ENCODE measurements around the gene VASN. TPM values are rescaled to one million over a fixed set of nuclear protein-coding genes. Genes with fewer than 3 reads are reported as not detected.

Gene VASN
- total RNA-seq, 2 donors from 2014 or later = 2.2 to 4.8 TPM

- ATAC-seq (no peak), DNase-seq (no peak)
- intact Hi-C loops (cut with DNase I, micrococcal nuclease) = loop anchor here in 1 of 2 donors (10.0 kb wide), 1 partner anchor 124 kb away; no protein-coding TSS in a partner anchor
Observed at GRCh38 chr16:4408323-4408690, 36.7 kb downstream of the VASN start.

GRCh38 chr16:4409081-4409932, 37.7 kb downstream of the VASN start:
- no peak for ATAC-seq
- intact Hi-C loops (cut with DNase I, micrococcal nuclease) = loop anchor here in 1 of 2 donors (10.0 kb wide), 1 partner anchor 125 kb away; no protein-coding TSS in a partner anchor
- DNase-seq = no peak

GRCh38 chr16:4410335-4411075, 38.9 kb downstream of the VASN start:
- ATAC-seq (peak; percentile 52), DNase-seq (peak; percentile 52 to 60)
- intact Hi-C loops (cut with DNase I, micrococcal nuclease) = no loop called here

GRCh38 chr16:4411684-4412083, 40.0 kb downstream of the VASN start:
- ATAC-seq (no peak), DNase-seq (no peak)
- intact Hi-C loops (cut with DNase I, micrococcal nuclease) = no loop called here

- intact Hi-C loops (cut with DNase I, micrococcal nuclease) = no loop called here
- no peak for DNase-seq
- ATAC-seq = no peak
Observed at GRCh38 chr16:4412159-4412558, 40.5 kb downstream of the VASN start.

GRCh38 chr16:4412854-4413253, 41.2 kb downstream of the VASN start:
- DNase-seq (no peak), ATAC-seq (no peak)
- intact Hi-C loops (cut with DNase I, micrococcal nuclease) = no loop called here

- intact Hi-C loops (cut with DNase I, micrococcal nuclease) = no loop called here
- DNase-seq (no peak), ATAC-seq (no peak)
Observed at GRCh38 chr16:4414187-4414917, 42.7 kb downstream of the VASN start.

- DNase-seq = peak; percentile 73 to 75
- peak; percentile 39 for ATAC-seq
- intact Hi-C loops (cut with DNase I, micrococcal nuclease) = no loop called here
Observed at GRCh38 chr16:4415538-4416199, 44.0 kb downstream of the VASN start.

GRCh38 chr16:4416200-4417032, 44.8 kb downstream of the VASN start, which contains the start of gene CORO7:
Gene CORO7, minus strand, starts transcription at chr16:4416596. Its CDS starts 78 bp downstream, at chr16:4416518.
- peak; percentile 90 for ATAC-seq
- peak; percentile 97 to 99 for DNase-seq
- intact Hi-C loops (cut with DNase I, micrococcal nuclease) = no loop called here

- intact Hi-C loops (cut with DNase I, micrococcal nuclease) = no loop called here
- ATAC-seq (no peak), DNase-seq (no peak)
Observed at GRCh38 chr16:4419402-4419959, 47.8 kb downstream of the VASN start.

GRCh38 chr16:4420505-4421105, 49.0 kb downstream of the VASN start:
- ATAC-seq = no peak
- intact Hi-C loops (cut with DNase I, micrococcal nuclease) = no loop called here
- no peak for DNase-seq

- peak; percentile 93 for ATAC-seq
- intact Hi-C loops (cut with DNase I, micrococcal nuclease) = no loop called here
- peak; percentile 90 to 96 for DNase-seq
Observed at GRCh38 chr16:4425378-4426020, 53.9 kb downstream of the VASN start, which contains the start of gene DNAJA3. Gene DNAJA3, plus strand, starts transcription at chr16:4425868. Its CDS starts 14 bp downstream, at chr16:4425882.

- intact Hi-C loops (cut with DNase I, micrococcal nuclease) = no loop called here
- ATAC-seq = peak; percentile 48
- DNase-seq = no peak
Observed at GRCh38 chr16:4426021-4426684, 54.5 kb downstream of the VASN start.

- intact Hi-C loops (cut with DNase I, micrococcal nuclease) = no loop called here
- no peak for DNase-seq
Observed at GRCh38 chr16:4426722-4427372, 55.2 kb downstream of the VASN start.

GRCh38 chr16:4428500-4428899, 56.9 kb downstream of the VASN start:
- intact Hi-C loops (cut with DNase I, micrococcal nuclease) = no loop called here
- DNase-seq (no peak), ATAC-seq (peak; percentile 7)

More at GRCh38 chr16:4426722-4427372, 55.2 kb downstream of the VASN start:
- ATAC-seq = no peak

- intact Hi-C loops (cut with DNase I, micrococcal nuclease) = no loop called here
- DNase-seq = no peak
- no peak for ATAC-seq
Observed at GRCh38 chr16:4431023-4431422, 59.4 kb downstream of the VASN start.

Data from left colon (tissue), 2 donors.